ENCODE data around the gene SMARCD2.

DNA sequence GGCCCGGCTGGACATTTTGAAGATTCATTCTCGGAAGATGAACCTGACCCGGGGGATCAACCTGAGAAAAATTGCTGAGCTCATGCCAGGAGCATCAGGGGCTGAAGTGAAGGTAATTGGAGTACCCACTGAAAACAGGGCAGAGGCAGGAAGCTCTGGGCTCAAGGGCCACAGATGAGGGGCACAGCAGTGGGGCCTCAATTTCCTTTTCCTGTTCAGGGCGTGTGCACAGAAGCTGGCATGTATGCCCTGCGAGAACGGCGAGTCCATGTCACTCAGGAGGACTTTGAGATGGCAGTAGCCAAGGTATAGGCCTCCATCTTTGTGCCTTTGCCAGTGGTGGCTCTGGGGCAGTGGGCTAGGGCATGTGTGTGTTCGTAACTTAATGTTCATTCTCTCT is 11.0 kb downstream of the SMARCD2 start:
- TF ChIP-seq, protein P1, sequence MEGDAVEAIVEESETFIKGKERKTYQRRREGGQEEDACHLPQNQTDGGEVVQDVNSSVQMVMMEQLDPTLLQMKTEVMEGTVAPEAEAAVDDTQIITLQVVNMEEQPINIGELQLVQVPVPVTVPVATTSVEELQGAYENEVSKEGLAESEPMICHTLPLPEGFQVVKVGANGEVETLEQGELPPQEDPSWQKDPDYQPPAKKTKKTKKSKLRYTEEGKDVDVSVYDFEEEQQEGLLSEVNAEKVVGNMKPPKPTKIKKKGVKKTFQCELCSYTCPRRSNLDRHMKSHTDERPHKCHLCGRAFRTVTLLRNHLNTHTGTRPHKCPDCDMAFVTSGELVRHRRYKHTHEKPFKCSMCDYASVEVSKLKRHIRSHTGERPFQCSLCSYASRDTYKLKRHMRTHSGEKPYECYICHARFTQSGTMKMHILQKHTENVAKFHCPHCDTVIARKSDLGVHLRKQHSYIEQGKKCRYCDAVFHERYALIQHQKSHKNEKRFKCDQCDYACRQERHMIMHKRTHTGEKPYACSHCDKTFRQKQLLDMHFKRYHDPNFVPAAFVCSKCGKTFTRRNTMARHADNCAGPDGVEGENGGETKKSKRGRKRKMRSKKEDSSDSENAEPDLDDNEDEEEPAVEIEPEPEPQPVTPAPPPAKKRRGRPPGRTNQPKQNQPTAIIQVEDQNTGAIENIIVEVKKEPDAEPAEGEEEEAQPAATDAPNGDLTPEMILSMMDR (IDR thresholded peaks at IDR 0.05), result no peak
- TF ChIP-seq, protein P2, sequence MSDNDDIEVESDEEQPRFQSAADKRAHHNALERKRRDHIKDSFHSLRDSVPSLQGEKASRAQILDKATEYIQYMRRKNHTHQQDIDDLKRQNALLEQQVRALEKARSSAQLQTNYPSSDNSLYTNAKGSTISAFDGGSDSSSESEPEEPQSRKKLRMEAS (IDR thresholded peaks at IDR 0.05), result no peak
- TF ChIP-seq ESRRA (IDR thresholded peaks at IDR 0.05; ENCODE audit: borderline replicate concordance, low read length), result no peak
- TF ChIP-seq EP300 (IDR thresholded peaks at IDR 0.05), result no peak
- TF ChIP-seq POLR2A (IDR thresholded peaks at IDR 0.05; ENCODE audit: low read length), result no peak
- no peak for TF ChIP-seq ZNF302 (CRISPR knock-in tag; IDR thresholded peaks at IDR 0.05)
- TF ChIP-seq, protein P3, sequence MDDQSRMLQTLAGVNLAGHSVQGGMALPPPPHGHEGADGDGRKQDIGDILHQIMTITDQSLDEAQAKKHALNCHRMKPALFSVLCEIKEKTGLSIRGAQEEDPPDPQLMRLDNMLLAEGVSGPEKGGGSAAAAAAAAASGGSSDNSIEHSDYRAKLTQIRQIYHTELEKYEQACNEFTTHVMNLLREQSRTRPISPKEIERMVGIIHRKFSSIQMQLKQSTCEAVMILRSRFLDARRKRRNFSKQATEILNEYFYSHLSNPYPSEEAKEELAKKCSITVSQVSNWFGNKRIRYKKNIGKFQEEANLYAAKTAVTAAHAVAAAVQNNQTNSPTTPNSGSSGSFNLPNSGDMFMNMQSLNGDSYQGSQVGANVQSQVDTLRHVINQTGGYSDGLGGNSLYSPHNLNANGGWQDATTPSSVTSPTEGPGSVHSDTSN (IDR thresholded peaks at IDR 0.05), result no peak
- no peak for TF ChIP-seq FOSL2 (IDR thresholded peaks at IDR 0.05)
- TF ChIP-seq FOSL2 (CRISPR knock-in tag; IDR thresholded peaks at IDR 0.05), result no peak
- no peak for TF ChIP-seq SMC3 (IDR thresholded peaks at IDR 0.05)
- TF ChIP-seq, protein P4, sequence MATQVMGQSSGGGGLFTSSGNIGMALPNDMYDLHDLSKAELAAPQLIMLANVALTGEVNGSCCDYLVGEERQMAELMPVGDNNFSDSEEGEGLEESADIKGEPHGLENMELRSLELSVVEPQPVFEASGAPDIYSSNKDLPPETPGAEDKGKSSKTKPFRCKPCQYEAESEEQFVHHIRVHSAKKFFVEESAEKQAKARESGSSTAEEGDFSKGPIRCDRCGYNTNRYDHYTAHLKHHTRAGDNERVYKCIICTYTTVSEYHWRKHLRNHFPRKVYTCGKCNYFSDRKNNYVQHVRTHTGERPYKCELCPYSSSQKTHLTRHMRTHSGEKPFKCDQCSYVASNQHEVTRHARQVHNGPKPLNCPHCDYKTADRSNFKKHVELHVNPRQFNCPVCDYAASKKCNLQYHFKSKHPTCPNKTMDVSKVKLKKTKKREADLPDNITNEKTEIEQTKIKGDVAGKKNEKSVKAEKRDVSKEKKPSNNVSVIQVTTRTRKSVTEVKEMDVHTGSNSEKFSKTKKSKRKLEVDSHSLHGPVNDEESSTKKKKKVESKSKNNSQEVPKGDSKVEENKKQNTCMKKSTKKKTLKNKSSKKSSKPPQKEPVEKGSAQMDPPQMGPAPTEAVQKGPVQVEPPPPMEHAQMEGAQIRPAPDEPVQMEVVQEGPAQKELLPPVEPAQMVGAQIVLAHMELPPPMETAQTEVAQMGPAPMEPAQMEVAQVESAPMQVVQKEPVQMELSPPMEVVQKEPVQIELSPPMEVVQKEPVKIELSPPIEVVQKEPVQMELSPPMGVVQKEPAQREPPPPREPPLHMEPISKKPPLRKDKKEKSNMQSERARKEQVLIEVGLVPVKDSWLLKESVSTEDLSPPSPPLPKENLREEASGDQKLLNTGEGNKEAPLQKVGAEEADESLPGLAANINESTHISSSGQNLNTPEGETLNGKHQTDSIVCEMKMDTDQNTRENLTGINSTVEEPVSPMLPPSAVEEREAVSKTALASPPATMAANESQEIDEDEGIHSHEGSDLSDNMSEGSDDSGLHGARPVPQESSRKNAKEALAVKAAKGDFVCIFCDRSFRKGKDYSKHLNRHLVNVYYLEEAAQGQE (IDR thresholded peaks at IDR 0.05), result no peak

Data from A549 (cell line).